HepG2 (cell line): ENCODE measurements around the gene DOHH. TPM values are rescaled to one million over a fixed set of nuclear protein-coding genes. Genes with fewer than 3 reads are reported as not detected.

Source experiments
- ATAC-seq: fragments of 200-7000 bp; cut with Tn5 transposase; 3 replicates; pipeline ENCODE4 v1.9.1; 2020; ENCODE audit warnings: mild to moderate bottlenecking, moderate library complexity
- BruUV-seq: library from RNA; stranded (reverse); fragments of 400-500 nt; replicated peaks from 2 replicates; lab custom pipeline; 2021; lab: Mats Ljungman, UMichigan
- CTCF ChIA-PET: fragments of 300-600 bp; formaldehyde crosslinking; extraction: SDS; loops from one replicate; lab custom pipeline; 2021; ENCODE audit warnings: low total read pairs, inconsistent platforms, low intra/inter-chr PET ratio; lab: Yijun Ruan, JAX
- POLR2A ChIA-PET: fragments of 350-600 bp; sonication (Branson Sonifier 250); formaldehyde crosslinking; loops from one replicate; lab custom pipeline; 2020; ENCODE audit warnings: antibody characterized with exemption, inconsistent platforms; lab: Yijun Ruan, JAX
- DNase-seq: peaks from one replicate; pipeline ENCODE4 v3.0.0-alpha.2; 2015; ENCODE audit warnings: low spot score
- FAIRE-seq: peaks from 3 replicates; lab custom pipeline; 2011; peaks lifted over from hg19 to GRCh38; lab: Jason Lieb, UNC
- H2AFZ ChIP-seq: one replicate; pipeline ENCODE4 v1.6.1; 2011; ENCODE audit warnings: low read length, inconsistent platforms
- H3K27ac ChIP-seq: fragments of 300-600 bp; 3 replicates; pipeline ENCODE4 v1.8.0; 2011; ENCODE audit warnings: mixed run types, mild to moderate bottlenecking, mixed read lengths, low read length, inconsistent platforms; ENCODE audit not compliant: insufficient read depth; ENCODE audit errors: extremely low read length
- H3K27me3 ChIP-seq, 2 experiments: fragments of 200-600 bp in 1 of 2; 2 replicates in 1 of 2; 3 replicates in 1 of 2; pipeline versions ENCODE4 v1.6.0 to v1.8.0; 2011; ENCODE audit warnings: low read length in 2 of 2, mild to moderate bottlenecking in 2 of 2, moderate library complexity in 2 of 2, inconsistent platforms in 1 of 2; ENCODE audit not compliant: insufficient read depth in 2 of 2, control insufficient read depth in 1 of 2
- H3K36me3 ChIP-seq, 2 experiments: fragments of 200-600 bp in 1 of 2; replicated peaks in 1 of 2; 2 replicates in 1 of 2; 3 replicates in 1 of 2; pipeline versions ENCODE4 v1.5.1 to v1.8.0; 2011; ENCODE audit warnings: low read length in 2 of 2, inconsistent platforms in 1 of 2; ENCODE audit not compliant: insufficient read depth in 2 of 2, control insufficient read depth in 1 of 2
- H3K4me1 ChIP-seq: 2 replicates; pipeline ENCODE4 v1.5.1; 2012; ENCODE audit warnings: low read length, inconsistent platforms; ENCODE audit not compliant: insufficient read depth
- H3K4me2 ChIP-seq: 2 replicates; pipeline ENCODE4 v1.6.0; 2011; ENCODE audit warnings: low read depth, low read length, inconsistent platforms
- H3K4me3 ChIP-seq, 3 experiments: fragments of 200-600 bp in 1 of 3; sonication (generic), shearing (Covaris generic) in 1 of 3; replicated peaks in 1 of 3; 2 replicates each; pipeline ENCODE4 v1.5.1; 2011 to 2016; ENCODE audit warnings: low read length in 3 of 3, inconsistent platforms in 2 of 3, low read depth in 2 of 3, mild to moderate bottlenecking in 2 of 3, control low read depth in 1 of 3, mixed read lengths in 1 of 3; ENCODE audit not compliant: insufficient read depth in 1 of 3
- H3K79me2 ChIP-seq: one replicate; pipeline ENCODE4 v1.6.1; 2011; ENCODE audit warnings: low read length, inconsistent platforms; ENCODE audit not compliant: insufficient read depth
- H3K9ac ChIP-seq: 2 replicates; pipeline ENCODE4 v1.6.0; 2011; ENCODE audit warnings: mild to moderate bottlenecking, low read depth, low read length, inconsistent platforms; ENCODE audit not compliant: insufficient read depth
- H3K9me3 ChIP-seq: 2 replicates; pipeline ENCODE4 v1.5.1; 2012; ENCODE audit warnings: mild to moderate bottlenecking, low read length
- H4K20me1 ChIP-seq: 2 replicates; pipeline ENCODE4 v1.6.0; 2011; ENCODE audit warnings: inconsistent platforms, mild to moderate bottlenecking, low read length, moderate library complexity; ENCODE audit not compliant: insufficient read depth
- HOXD1 ChIP-seq: sonication (generic); formaldehyde crosslinking; IDR thresholded peaks from 2 replicates; pipeline ENCODE4 v1.5.0; 2020; ENCODE audit warnings: missing genetic modification reagents
- MIER2 ChIP-seq: IDR thresholded peaks from 2 replicates; pipeline ENCODE4 v1.6.1; 2016; ENCODE audit warnings: missing biosample characterization, missing genetic modification reagents
- ZNF207 ChIP-seq: fragments of 450-650 bp; IDR thresholded peaks from 2 replicates; pipeline ENCODE4 v1.6.1; 2016; ENCODE audit warnings: antibody characterized with exemption, borderline replicate concordance
- ZNF468 ChIP-seq: sonication (generic); formaldehyde crosslinking; IDR thresholded peaks from 2 replicates; pipeline ENCODE4 v1.8.0; 2022; ENCODE audit warnings: mild to moderate bottlenecking, moderate library complexity, missing genetic modification reagents
- ZNF747 ChIP-seq: sonication (generic); formaldehyde crosslinking; IDR thresholded peaks from 2 replicates; pipeline ENCODE4 v1.8.1; 2023; ENCODE audit warnings: missing genetic modification reagents, mild to moderate bottlenecking, borderline replicate concordance
- ZNF788 ChIP-seq: sonication (generic); formaldehyde crosslinking; IDR thresholded peaks from 2 replicates; pipeline ENCODE4 v1.5.0; 2020; ENCODE audit warnings: mild to moderate bottlenecking, missing genetic modification reagents, borderline replicate concordance
- WGBS: methylation state at CpG from one replicate; pipeline ENCODE4 v1.1.6; 2017; ENCODE audit warnings: low lambda C conversion rate; 5-methylcytosine and 5-hydroxymethylcytosine counted together
- in situ Hi-C: cut with HindIII; loops from 2 replicates; pipeline ENCODE4 v1.10.0; 2017; ENCODE audit warnings: low pct_unique_long_range_greater_than_20kb; ENCODE audit not compliant: extremely low pct_ligation_motif_present
- intact Hi-C: fragments of 100-400 bp; cut with micrococcal nuclease; formaldehyde crosslinking; loops from one replicate; pipeline ENCODE4 v1.10.0; 2022; ENCODE audit not compliant: unreplicated experiment
- polyA plus RNA-seq, 8 experiments: library from polyadenylated mRNA; depleted of rRNA in 3 of 8; stranded (reverse) in 7 of 8; unstranded in 1 of 8; fragments of >200 nt; fragmentation: Illumina TruSeq in 4 of 8; extraction: Trizol in 4 of 8; gene quantifications; 2 replicates each; pipeline versions ENCODE4 v1.2.1 to v1.2.3, GENCODE V29; 2011 to 2016; ENCODE audit warnings: low read depth in 4 of 8, missing spikeins in 1 of 8, mixed read lengths in 1 of 8; ENCODE audit not compliant: insufficient read depth in 1 of 8
- total RNA-seq, 5 experiments: library from RNA; depleted of rRNA; stranded (reverse); fragments of >200 nt; fragmentation: Illumina TruSeq; extraction: Trizol; gene quantifications; 2 replicates each; pipeline ENCODE4 v1.2.3, GENCODE V29; 2016; ENCODE audit warnings: low read depth in 1 of 5
- TF ChIP-seq, protein P1 (sequence below): fragments of 450-650 bp; IDR thresholded peaks from 2 replicates; pipeline ENCODE4 v1.6.1; 2016

The DOHH gene
- total and polyA plus RNA-seq, 2 of the 13 experiments (the other 11 are each of a cell fraction or from before 2014, with no cell fraction given) = 3.5 to 13.7 TPM

DNA sequence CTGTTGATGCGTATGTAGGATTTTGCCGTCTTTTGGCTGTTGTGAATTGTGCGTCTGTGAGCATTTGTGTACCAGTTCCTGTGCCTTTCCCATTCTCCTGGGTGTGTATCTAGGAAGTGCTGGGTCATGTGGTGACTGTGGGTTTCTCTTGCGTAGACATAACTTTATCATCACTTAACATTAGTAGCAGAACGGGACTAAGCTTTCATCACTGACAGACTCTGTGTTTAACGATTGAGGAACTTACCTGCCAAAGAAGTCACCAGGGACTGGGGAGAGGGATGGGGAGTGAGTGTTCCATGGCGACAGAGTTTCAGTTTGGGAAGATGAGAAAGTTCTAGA lies 20.6 kb upstream of the DOHH start (continued):
- no peak for TF ChIP-seq MIER2 (CRISPR knock-in tag)
- TF ChIP-seq ZNF207 = no peak
- no peak for TF ChIP-seq HOXD1
- TF ChIP-seq ZNF747 (CRISPR knock-in tag) = no peak
- no peak for TF ChIP-seq ZNF788 (CRISPR knock-in tag)

DNA sequence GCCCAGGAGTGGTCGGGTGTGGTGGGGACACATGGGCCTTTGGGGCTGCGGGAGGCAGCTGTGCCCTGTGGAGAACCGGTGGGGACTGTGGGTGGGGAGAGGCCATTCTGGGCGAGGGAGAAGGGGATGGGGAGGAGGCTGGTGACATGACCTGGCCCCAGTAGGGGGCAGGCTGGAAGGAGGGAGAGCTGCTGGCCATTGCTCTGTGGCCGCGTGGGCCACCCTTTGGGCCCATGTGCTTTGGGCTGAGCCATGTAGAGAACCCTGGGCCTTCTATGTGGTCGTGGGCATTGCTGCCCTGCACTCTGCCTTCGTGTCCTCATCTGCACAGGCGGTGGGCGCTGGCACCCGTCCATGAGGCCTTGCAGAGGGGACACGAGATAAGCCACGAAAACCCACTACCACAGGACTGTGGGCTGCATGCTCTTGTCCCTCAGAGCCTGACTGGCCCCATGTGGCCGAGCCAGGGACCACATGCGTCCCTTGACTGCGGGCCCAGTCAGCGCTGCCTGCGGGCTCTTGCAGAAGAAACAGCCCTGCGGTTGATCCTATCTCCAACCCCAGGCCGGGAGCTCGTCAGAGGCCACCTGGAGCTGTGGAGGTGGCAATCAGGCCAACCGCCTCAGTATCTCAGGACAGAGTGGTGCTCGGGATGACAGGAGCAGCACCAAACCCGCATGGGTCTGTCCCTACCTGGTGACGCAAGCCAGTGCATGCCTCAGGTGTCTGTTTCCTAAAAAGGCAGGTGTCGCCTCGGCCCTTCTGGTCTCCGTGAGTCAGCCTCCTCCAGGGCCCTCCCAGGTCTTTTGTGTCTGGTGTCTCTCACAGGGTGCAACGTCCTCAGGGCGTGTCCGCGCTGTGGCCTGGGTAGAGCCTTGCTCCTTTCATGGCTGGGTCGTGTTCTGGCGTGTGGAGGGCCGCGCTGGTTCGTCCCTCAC lies 20.0 kb upstream of the DOHH start:
- no TSS peak for BruUV-seq
- FAIRE-seq = no peak
- H3K79me2 ChIP-seq = peaks cover 34% of the 10 kb centered on the region
- no peak overlapping the region for H3K4me2 ChIP-seq
- TF ChIP-seq, protein P1, sequence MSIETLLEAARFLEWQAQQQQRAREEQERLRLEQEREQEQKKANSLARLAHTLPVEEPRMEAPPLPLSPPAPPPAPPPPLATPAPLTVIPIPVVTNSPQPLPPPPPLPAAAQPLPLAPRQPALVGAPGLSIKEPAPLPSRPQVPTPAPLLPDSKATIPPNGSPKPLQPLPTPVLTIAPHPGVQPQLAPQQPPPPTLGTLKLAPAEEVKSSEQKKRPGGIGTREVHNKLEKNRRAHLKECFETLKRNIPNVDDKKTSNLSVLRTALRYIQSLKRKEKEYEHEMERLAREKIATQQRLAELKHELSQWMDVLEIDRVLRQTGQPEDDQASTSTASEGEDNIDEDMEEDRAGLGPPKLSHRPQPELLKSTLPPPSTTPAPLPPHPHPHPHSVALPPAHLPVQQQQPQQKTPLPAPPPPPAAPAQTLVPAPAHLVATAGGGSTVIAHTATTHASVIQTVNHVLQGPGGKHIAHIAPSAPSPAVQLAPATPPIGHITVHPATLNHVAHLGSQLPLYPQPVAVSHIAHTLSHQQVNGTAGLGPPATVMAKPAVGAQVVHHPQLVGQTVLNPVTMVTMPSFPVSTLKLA = peak; percentile 59
- no peak for TF ChIP-seq ZNF468
- no peak overlapping the region for H3K27ac ChIP-seq
- ChIA-PET CTCF (no interaction called here), POLR2A (no interaction called here)
- in situ Hi-C loops = no loop called here
- H3K4me1 ChIP-seq = peaks cover 15% of the 10 kb centered on the region
- no peak for DNase-seq
- H3K4me3 ChIP-seq = no peak overlapping the region
- H3K36me3 ChIP-seq = peaks cover 17 to 42% of the 10 kb centered on the region in 2 experiments; a peak in 4 of 5 replicates
- H3K27me3 ChIP-seq = no peaks in the 10 kb centered on the region
- WGBS = 92% methylated on average over 9 of the region's 37 CpGs
- peak; percentile 19; the same call in 1 of the 3 replicates for ATAC-seq
- intact Hi-C loops = no loop called here
- H2AFZ ChIP-seq = no peak overlapping the region
- H3K9ac ChIP-seq = no peak overlapping the region
- H4K20me1 ChIP-seq = peaks cover 27% of the 10 kb centered on the region; the same call in 1 of the 2 replicates
- H3K9me3 ChIP-seq = no peaks in the 10 kb centered on the region
